CD4-positive, CD25-positive, alpha-beta regulatory T cell (primary cell): Measurements from ENCODE around the gene FXYD6. TPM values are rescaled to one million over a fixed set of nuclear protein-coding genes. Genes with fewer than 3 reads are reported as not detected.

ENCODE experiments used
- ATAC-seq, 2 donors: fragments of 150-1000 bp; cut with Tn5 transposase; one replicate each; pipeline ENCODE4 v1.10.0; 2021; ENCODE audit warnings: low read depth in 2 of 2, moderate number of reproducible peaks in 2 of 2, moderate library complexity in 1 of 2
- DNase-seq, 3 donors: peaks; one replicate each; pipeline versions ENCODE4 v3.0.0 to v3.0.0-alpha.2; 2012 to 2022; ENCODE audit warnings: mixed read lengths in 1 of 3
- H3K27ac ChIP-seq: one replicate; pipeline ENCODE4 v1.7.0; 2013; ENCODE audit warnings: mild to moderate bottlenecking, low read length; ENCODE audit not compliant: insufficient read depth, poor library complexity, severe bottlenecking
- H3K27me3 ChIP-seq: one replicate; pipeline ENCODE4 v1.7.0; 2013; ENCODE audit warnings: low read length; ENCODE audit not compliant: control insufficient read depth, insufficient read depth
- H3K36me3 ChIP-seq: one replicate; pipeline ENCODE4 v1.7.0; 2013; ENCODE audit warnings: mild to moderate bottlenecking, low read length, moderate library complexity; ENCODE audit not compliant: control insufficient read depth, insufficient read depth
- H3K4me1 ChIP-seq: 2 replicates; pipeline ENCODE4 v1.7.0; 2013; ENCODE audit warnings: mild to moderate bottlenecking, low read length; ENCODE audit not compliant: insufficient read depth, control insufficient read depth, poor library complexity, severe bottlenecking
- H3K4me3 ChIP-seq: one replicate; pipeline ENCODE4 v1.7.0; 2013; ENCODE audit warnings: low read depth, mild to moderate bottlenecking, low read length, moderate library complexity
- H3K9me3 ChIP-seq, 2 experiments: 1 replicate in 1 of 2; 2 replicates in 1 of 2; pipeline ENCODE4 v1.7.0; 2013; ENCODE audit warnings: low read length in 2 of 2, mild to moderate bottlenecking in 1 of 2, moderate library complexity in 1 of 2; ENCODE audit not compliant: control insufficient read depth in 2 of 2
- H3K27ac Mint-ChIP-seq, 3 donors: one replicate each; pipeline ENCODE4 v1.8.0; 2020 to 2022; ENCODE audit warnings: mild to moderate bottlenecking in 3 of 3, mixed read lengths in 3 of 3, moderate library complexity in 2 of 3
- H3K27me3 Mint-ChIP-seq: one replicate; pipeline ENCODE4 v1.8.0; 2022; ENCODE audit warnings: mild to moderate bottlenecking, mixed read lengths
- H3K36me3 Mint-ChIP-seq: one replicate; pipeline ENCODE4 v1.8.0; 2020; ENCODE audit warnings: mixed read lengths
- H3K4me1 Mint-ChIP-seq, 4 donors: one replicate each; pipeline ENCODE4 v1.8.0; 2020 to 2022; ENCODE audit warnings: mixed read lengths in 4 of 4, mild to moderate bottlenecking in 1 of 4
- H3K4me3 Mint-ChIP-seq, 4 donors: one replicate each; pipeline ENCODE4 v1.8.0; 2020 to 2022; ENCODE audit warnings: mild to moderate bottlenecking in 4 of 4, mixed read lengths in 4 of 4, moderate library complexity in 3 of 4
- H3K9me3 Mint-ChIP-seq, 7 donors: one replicate each; pipeline ENCODE4 v1.8.0; 2020 to 2022; ENCODE audit warnings: mixed read lengths in 7 of 7, mild to moderate bottlenecking in 3 of 7, moderate library complexity in 2 of 7
- polyA plus RNA-seq, 4 donors: library from polyadenylated mRNA; unstranded; fragments of 300-500 nt; fragmentation: Illumina TruSeq; gene quantifications; one replicate each; pipeline ENCODE4 v1.2.3, GENCODE V29; 2021
- total RNA-seq: library from RNA; stranded (reverse); gene quantifications from one replicate; pipeline ENCODE4 v1.2.3, GENCODE V29; 2022

Gene FXYD6
- total and polyA plus RNA-seq, 5 donors from 2014 or later = not detected

DNA sequence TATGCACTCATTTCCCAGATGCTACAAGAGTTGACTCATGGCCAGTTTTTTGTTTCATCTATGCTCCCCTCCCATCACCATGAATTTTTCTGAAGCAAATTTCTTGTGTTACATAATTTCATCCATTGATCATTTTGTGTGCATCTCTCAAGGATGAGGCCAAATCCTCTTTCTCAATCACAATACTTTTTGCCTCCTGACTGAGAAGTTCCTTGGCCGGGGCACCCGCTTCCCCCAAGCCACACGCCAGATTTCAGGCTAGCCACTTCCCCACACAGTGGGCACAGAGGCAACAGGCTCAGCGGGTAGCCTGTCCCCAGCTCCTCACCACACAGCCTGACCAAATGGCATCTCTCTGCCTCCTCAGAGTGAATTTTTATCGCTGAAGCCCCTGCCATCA, 69.6 kb downstream of the FXYD6 start:
- peaks cover 6 to 21% (median 11%) of the 10 kb centered on the region in 4 donors for H3K4me1 Mint-ChIP-seq

DNA sequence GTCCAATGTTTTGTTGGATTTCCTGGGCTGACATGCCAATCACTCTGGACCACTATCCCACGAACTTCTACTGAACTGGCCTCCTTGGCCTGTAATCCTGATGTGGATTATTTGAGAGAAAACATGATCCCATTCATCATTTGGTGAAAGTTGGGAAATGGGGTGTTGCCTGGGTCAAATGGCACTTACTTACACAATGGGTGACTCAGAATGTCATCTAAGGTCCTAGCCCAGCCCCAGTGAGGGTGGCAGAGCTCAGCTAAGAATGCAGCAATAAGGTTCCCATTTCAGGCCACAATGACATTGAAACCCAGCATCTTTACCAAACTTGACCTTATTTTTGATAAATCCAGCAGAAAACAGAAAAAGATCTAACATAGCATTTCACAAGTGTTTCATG, 71.4 kb downstream of the FXYD6 start:
- Histone ChIP-seq H3K27ac (no peak overlapping the region), H3K36me3 (no peaks in the 10 kb centered on the region), H3K4me3 (no peak overlapping the region), H3K9me3 (no peaks in the 10 kb centered on the region), H3K27me3 (no peaks in the 10 kb centered on the region), H3K4me1 (peaks cover 8% of the 10 kb centered on the region)
- H3K4me3 Mint-ChIP-seq = no peak overlapping the region
- no peak overlapping the region for H3K27ac Mint-ChIP-seq
- peaks cover 5 to 17% (median 6%) of the 10 kb centered on the region in 4 donors for H3K4me1 Mint-ChIP-seq
- H3K36me3 Mint-ChIP-seq = no peaks in the 10 kb centered on the region
- H3K27me3 Mint-ChIP-seq = peaks cover 13% of the 10 kb centered on the region
- no peak for ATAC-seq
- no peaks in the 10 kb centered on the region for H3K9me3 Mint-ChIP-seq
- DNase-seq = no peak

More for the DNA sequence above, 69.6 kb downstream of the FXYD6 start:
- no peak for ATAC-seq
- H3K27ac Mint-ChIP-seq = no peak overlapping the region
- Histone ChIP-seq H3K9me3 (no peaks in the 10 kb centered on the region), H3K36me3 (no peaks in the 10 kb centered on the region), H3K27me3 (no peaks in the 10 kb centered on the region), H3K4me3 (no peak overlapping the region), H3K27ac (no peak overlapping the region), H3K4me1 (peaks cover 8% of the 10 kb centered on the region)
- H3K9me3 Mint-ChIP-seq = no peaks in the 10 kb centered on the region
- H3K27me3 Mint-ChIP-seq = peaks cover 6% of the 10 kb centered on the region
- no peak for DNase-seq
- H3K36me3 Mint-ChIP-seq = no peaks in the 10 kb centered on the region
- H3K4me3 Mint-ChIP-seq = no peak overlapping the region

- Histone ChIP-seq H3K9me3 (no peaks in the 10 kb centered on the region), H3K4me3 (no peak overlapping the region), H3K27ac (no peak overlapping the region), H3K4me1 (no peaks in the 10 kb centered on the region), H3K36me3 (no peaks in the 10 kb centered on the region), H3K27me3 (peaks cover 2% of the 10 kb centered on the region)
- no peaks in the 10 kb centered on the region for H3K36me3 Mint-ChIP-seq
- DNase-seq = no peak
- no peak overlapping the region for H3K27ac Mint-ChIP-seq
- no peak for ATAC-seq
- H3K9me3 Mint-ChIP-seq = no peaks in the 10 kb centered on the region
- H3K4me1 Mint-ChIP-seq = peaks cover 0 to 6% (median 2%) of the 10 kb centered on the region in 4 donors
- H3K4me3 Mint-ChIP-seq = no peak overlapping the region
- H3K27me3 Mint-ChIP-seq = peaks cover 25% of the 10 kb centered on the region
Measured at GRCh38 chr11:117803896-117804295, 72.6 kb downstream of the FXYD6 start.

- no peaks in the 10 kb centered on the region for H3K36me3 Mint-ChIP-seq
- Histone ChIP-seq H3K27me3 (peaks cover 8% of the 10 kb centered on the region), H3K9me3 (no peaks in the 10 kb centered on the region), H3K4me1 (peaks cover 22% of the 10 kb centered on the region), H3K27ac (no peak overlapping the region), H3K36me3 (no peaks in the 10 kb centered on the region), H3K4me3 (no peak overlapping the region)
- peaks cover 50% of the 10 kb centered on the region for H3K27me3 Mint-ChIP-seq
- no peak overlapping the region for H3K4me3 Mint-ChIP-seq
- DNase-seq (no peak), ATAC-seq (no peak)
- peaks cover 0 to 4% (median 0%) of the 10 kb centered on the region in 7 donors for H3K9me3 Mint-ChIP-seq
- H3K4me1 Mint-ChIP-seq = peaks cover 0 to 19% (median 4%) of the 10 kb centered on the region in 4 donors
- H3K27ac Mint-ChIP-seq = no peak overlapping the region
Measured at GRCh38 chr11:117799634-117800033, 76.8 kb downstream of the FXYD6 start.

DNA sequence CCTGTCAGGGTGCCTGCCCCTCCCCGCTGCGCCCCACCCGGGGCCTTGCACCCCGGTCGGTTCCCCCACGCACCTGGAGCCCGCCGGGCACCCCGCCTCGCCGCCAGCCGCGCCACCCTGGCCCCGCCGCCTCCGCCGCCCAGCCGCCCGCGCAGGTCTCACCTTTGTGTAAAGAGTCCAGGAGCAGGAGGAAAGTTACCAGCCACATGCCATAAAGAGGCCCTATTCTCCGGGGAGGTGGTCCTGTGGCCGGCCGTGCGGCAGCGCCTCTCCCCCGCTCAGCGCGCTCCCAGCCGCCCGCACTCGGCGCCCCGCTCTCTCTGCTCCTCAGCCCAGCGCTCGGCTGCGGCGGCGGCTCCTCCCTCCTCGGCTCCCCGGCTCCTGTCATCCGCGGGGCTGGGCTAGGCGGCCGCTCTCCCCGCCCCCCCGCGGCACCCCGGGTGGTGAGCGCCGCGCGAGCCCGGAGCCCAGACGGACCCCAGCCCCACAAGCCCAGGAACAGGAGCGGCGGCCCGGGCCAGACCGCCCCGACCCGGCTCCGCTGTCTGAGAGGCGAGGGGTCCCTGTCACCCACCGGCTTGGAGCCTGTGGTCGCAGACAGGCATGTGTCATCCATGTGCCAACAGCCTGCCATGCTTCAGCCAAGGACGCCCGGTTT, 79.5 kb downstream of the FXYD6 start, which contains the start of gene DSCAML1:
DSCAML1 (minus strand) TSS at position 345 of the 658 bp plus-strand sequence; CDS start at position 208, 137 bp downstream.
- no peaks in the 10 kb centered on the region for H3K36me3 ChIP-seq
- H3K27ac ChIP-seq = no peak within 1 kb of the TSS
- H3K4me3 ChIP-seq = no peak within 1 kb of the TSS
- DNase-seq = peak in 1 of 3 donors; percentile 35
- H3K9me3 ChIP-seq = no peaks in the 10 kb centered on the region
- peaks cover 0 to 4% (median 0%) of the 10 kb centered on the region in 7 donors for H3K9me3 Mint-ChIP-seq
- peaks cover 21% of the 10 kb centered on the region for H3K27me3 ChIP-seq
- H3K4me1 ChIP-seq = peaks cover 22% of the 10 kb centered on the region
- peak within 1 kb of the TSS; percentile 38 to 75 (median 64) for H3K4me3 Mint-ChIP-seq
- peaks cover 70% of the 10 kb centered on the region for H3K27me3 Mint-ChIP-seq
- H3K27ac Mint-ChIP-seq = no peak within 1 kb of the TSS
- H3K4me1 Mint-ChIP-seq = peaks cover 0 to 19% (median 4%) of the 10 kb centered on the region in 4 donors
- peak; percentile 68 to 74 for ATAC-seq
- H3K36me3 Mint-ChIP-seq = no peaks in the 10 kb centered on the region

DNA sequence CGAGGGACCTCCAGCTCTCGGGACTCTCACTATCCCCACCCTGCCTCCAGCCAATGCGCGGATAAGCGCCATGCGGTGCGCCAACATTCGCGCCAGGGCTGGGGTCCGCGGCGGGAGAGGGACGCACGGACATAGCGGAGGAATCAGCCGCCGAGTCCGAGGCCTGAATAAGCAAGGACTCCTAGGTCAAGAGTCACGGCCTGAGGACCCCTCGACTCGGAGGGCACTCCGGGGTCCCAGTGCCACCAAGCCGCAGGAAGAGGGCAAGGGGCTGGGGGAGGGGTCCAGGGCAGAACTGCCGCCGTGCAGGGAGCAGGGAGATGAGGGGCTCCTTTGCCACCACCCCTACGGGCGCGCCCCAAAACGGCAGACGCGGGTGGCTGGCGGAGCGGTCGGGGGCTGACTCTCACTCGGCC, 80.0 kb downstream of the FXYD6 start:
- peaks cover 72% of the 10 kb centered on the region for H3K27me3 Mint-ChIP-seq
- H3K4me3 ChIP-seq = no peak overlapping the region
- ATAC-seq (no peak), DNase-seq (no peak)
- H3K27ac ChIP-seq = no peak overlapping the region
- no peaks in the 10 kb centered on the region for H3K36me3 ChIP-seq
- H3K27me3 ChIP-seq = peaks cover 21% of the 10 kb centered on the region
- peaks cover 0 to 4% (median 0%) of the 10 kb centered on the region in 7 donors for H3K9me3 Mint-ChIP-seq
- peak overlapping the region in 1 of 4 donors; percentile 72 for H3K4me3 Mint-ChIP-seq
- peaks cover 22% of the 10 kb centered on the region for H3K4me1 ChIP-seq
- H3K4me1 Mint-ChIP-seq = peaks cover 0 to 19% (median 4%) of the 10 kb centered on the region in 4 donors
- no peaks in the 10 kb centered on the region for H3K36me3 Mint-ChIP-seq
- H3K27ac Mint-ChIP-seq = no peak overlapping the region
- no peaks in the 10 kb centered on the region for H3K9me3 ChIP-seq

GRCh38 chr11:117795638-117796455, 80.6 kb downstream of the FXYD6 start:
- peaks cover 75% of the 10 kb centered on the region for H3K27me3 Mint-ChIP-seq
- peaks cover 0 to 19% (median 4%) of the 10 kb centered on the region in 4 donors for H3K4me1 Mint-ChIP-seq
- H3K36me3 Mint-ChIP-seq = no peaks in the 10 kb centered on the region
- H3K4me3 Mint-ChIP-seq = peak overlapping the region in 3 of 4 donors; percentile 38 to 72 (median 45)
- H3K9me3 Mint-ChIP-seq = peaks cover 0 to 4% (median 0%) of the 10 kb centered on the region in 7 donors
- Histone ChIP-seq H3K4me3 (no peak overlapping the region), H3K27me3 (peaks cover 21% of the 10 kb centered on the region), H3K36me3 (no peaks in the 10 kb centered on the region), H3K4me1 (peaks cover 22% of the 10 kb centered on the region), H3K27ac (no peak overlapping the region), H3K9me3 (no peaks in the 10 kb centered on the region)
- H3K27ac Mint-ChIP-seq = no peak overlapping the region
- no peak for DNase-seq
- ATAC-seq = no peak
